Measurements from ENCODE around the gene SH2B3. TPM values are rescaled to one million over a fixed set of nuclear protein-coding genes. Genes with fewer than 3 reads are reported as not detected.

Gene SH2B3
- total and polyA plus RNA-seq, 9 of the 15 experiments (the other 6 are each of a cell fraction or from before 2014, with no cell fraction given) = 10.8 to 75.3 (median 37.4) TPM

DNA sequence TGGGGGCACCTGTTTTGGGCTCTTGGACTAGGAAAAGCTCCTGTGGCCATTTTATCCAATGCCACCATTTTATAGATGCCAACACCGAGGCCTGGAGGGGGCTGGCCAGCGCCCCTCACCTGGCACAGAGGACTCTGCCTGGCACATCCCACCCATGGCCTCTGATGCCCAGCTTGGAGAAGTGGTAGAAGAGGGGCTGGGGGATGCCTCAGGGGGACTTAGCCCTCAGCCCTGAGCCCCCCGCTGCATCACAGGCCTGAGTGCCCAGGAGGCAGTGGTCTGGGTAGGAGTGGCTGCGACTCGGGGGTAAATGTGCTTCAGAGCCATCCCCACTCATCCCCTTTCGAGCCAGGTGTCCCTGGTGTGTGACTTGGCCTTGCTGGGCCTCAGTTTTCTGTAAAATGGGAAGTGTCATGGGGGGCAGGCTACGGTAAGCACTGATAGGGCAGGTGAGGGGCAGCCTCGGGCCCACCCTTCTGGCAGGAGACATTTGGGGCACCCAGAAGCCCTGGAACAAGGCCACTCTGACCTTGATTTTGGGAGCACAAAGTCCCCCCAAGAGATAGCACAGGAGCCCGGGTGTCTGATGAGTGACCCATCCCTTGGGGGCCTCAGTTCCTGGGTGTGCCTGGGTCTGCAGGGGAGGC, 22.5 kb downstream of the SH2B3 start:
- BruUV-seq (replicated peaks) = no TSS peak
- Histone ChIP-seq H4K20me1 (replicated peaks; ENCODE audit: control insufficient read depth, insufficient read depth, low read length) (peaks cover 47% of the 10 kb centered on the region), H3K9me3 (replicated peaks; ENCODE audit: control insufficient read depth, insufficient read depth, low read depth, low read length) (no peaks in the 10 kb centered on the region), H3K36me3 (ENCODE audit: control insufficient read depth, insufficient read depth, low read length) (peaks cover 68% of the 10 kb centered on the region), H3K79me2 (ENCODE audit: control insufficient read depth, insufficient read depth, low read length) (peaks cover 95% of the 10 kb centered on the region), H3K27ac (ENCODE audit: extremely low read depth, low read depth, low read length) (no peak overlapping the region), H3K9ac (ENCODE audit: insufficient read depth in 1 of 2, low read depth in 2 of 2, low read length in 2 of 2) (peak overlapping the region in 1 of 2 experiments; percentile 73; a peak in 2 of 4 replicates), H2AFZ (ENCODE audit: low read depth, low read length) (no peak overlapping the region), H3K4me1 (replicated peaks in 1 of 2; ENCODE audit: control insufficient read depth in 2 of 2, insufficient read depth in 2 of 2, low read length in 2 of 2) (peaks cover 10 to 45% of the 10 kb centered on the region in 2 experiments), H3K27me3 (ENCODE audit: control insufficient read depth in 2 of 2, insufficient read depth in 2 of 2, low read length in 2 of 2) (no peaks in the 10 kb centered on the region), H3K9me1 (ENCODE audit: control insufficient read depth, insufficient read depth, low read length) (peaks cover 8% of the 10 kb centered on the region), H3K4me2 (ENCODE audit: insufficient read depth, low read length) (no peak overlapping the region), H3K4me3 (no peak overlapping the region)
- ChIA-PET CTCF (ENCODE audit: low intra/inter-chr PET ratio) (no interaction called here), POLR2A (interaction anchor here (0.6 to 4.7 kb wide), 2 partner anchors 15 to 1012 kb away, joined by 3 to 24 read pairs; no protein-coding TSS in a partner anchor)
- DNase-seq (ENCODE audit: extremely low read depth in 1 of 4, low spot score in 3 of 4) (no peak), ATAC-seq (no peak), FAIRE-seq (no peak)
- intact Hi-C loops (cut with micrococcal nuclease) (no loop called here), in situ Hi-C loops (cut with MboI) (no loop called here)
- TF ChIP-seq XRCC5 (IDR thresholded peaks at IDR 0.05; ENCODE audit: low read depth, low read length) (no peak), YY1 (IDR thresholded peaks at IDR 0.05; ENCODE audit: borderline replicate concordance in 1 of 3, control insufficient read depth in 1 of 3, extremely low read depth in 1 of 3, insufficient read depth in 3 of 3, insufficient read length in 1 of 3, insufficient replicate concordance in 2 of 3, low read depth in 1 of 3, low read length in 2 of 3) (peak in 1 of 3 experiments; percentile 7), DDX20 (tag; IDR thresholded peaks at IDR 0.05; ENCODE audit: low read depth) (no peak)
- TF ChIP-seq, protein P1, sequence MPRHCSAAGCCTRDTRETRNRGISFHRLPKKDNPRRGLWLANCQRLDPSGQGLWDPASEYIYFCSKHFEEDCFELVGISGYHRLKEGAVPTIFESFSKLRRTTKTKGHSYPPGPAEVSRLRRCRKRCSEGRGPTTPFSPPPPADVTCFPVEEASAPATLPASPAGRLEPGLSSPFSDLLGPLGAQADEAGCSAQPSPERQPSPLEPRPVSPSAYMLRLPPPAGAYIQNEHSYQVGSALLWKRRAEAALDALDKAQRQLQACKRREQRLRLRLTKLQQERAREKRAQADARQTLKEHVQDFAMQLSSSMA (CRISPR knock-in tag; IDR thresholded peaks at IDR 0.05) = no peak
- 89% methylated on average over 6 of the region's 9 CpGs for WGBS (ENCODE audit: insufficient coverage, low coverage, missing lambda C conversion rate)
